Measurements from ENCODE around the gene UNC5B.

UNC5B gene

DNA sequence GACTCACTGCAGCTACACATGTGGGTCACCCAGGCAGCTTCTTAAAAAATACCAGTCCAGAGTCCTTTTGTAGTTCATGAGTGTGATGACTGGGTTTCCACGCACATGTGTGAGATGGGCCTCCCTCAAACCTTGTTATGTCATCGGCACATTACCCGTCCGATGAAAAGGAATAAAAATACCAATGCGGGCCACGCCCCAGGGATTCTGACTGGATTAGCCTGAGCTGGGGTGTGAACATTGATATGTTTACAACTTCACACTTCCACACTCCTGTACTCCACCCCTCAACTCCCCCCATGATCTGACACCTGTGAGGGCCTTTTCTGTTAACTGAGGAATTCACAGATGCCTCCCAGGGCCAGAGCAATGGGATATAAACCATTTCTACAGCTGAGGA is 112.9 kb downstream of the UNC5B start:
- TF ChIP-seq, protein P1, sequence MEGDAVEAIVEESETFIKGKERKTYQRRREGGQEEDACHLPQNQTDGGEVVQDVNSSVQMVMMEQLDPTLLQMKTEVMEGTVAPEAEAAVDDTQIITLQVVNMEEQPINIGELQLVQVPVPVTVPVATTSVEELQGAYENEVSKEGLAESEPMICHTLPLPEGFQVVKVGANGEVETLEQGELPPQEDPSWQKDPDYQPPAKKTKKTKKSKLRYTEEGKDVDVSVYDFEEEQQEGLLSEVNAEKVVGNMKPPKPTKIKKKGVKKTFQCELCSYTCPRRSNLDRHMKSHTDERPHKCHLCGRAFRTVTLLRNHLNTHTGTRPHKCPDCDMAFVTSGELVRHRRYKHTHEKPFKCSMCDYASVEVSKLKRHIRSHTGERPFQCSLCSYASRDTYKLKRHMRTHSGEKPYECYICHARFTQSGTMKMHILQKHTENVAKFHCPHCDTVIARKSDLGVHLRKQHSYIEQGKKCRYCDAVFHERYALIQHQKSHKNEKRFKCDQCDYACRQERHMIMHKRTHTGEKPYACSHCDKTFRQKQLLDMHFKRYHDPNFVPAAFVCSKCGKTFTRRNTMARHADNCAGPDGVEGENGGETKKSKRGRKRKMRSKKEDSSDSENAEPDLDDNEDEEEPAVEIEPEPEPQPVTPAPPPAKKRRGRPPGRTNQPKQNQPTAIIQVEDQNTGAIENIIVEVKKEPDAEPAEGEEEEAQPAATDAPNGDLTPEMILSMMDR (IDR thresholded peaks at IDR 0.05; ENCODE audit: borderline replicate concordance, extremely low read depth, low read length, poor library complexity, severe bottlenecking): no peak
- TF ChIP-seq EZH2 (IDR thresholded peaks at IDR 0.05; ENCODE audit: borderline replicate concordance, low read depth, low read length, severe bottlenecking): no peak
- Histone ChIP-seq H3K36me3 (ENCODE audit: insufficient read depth, low read length) (peaks cover 42% of the 10 kb centered on the region; the same call in 1 of the 2 replicates), H3K9me3 (ENCODE audit: insufficient read depth, low read length, severe bottlenecking) (no peaks in the 10 kb centered on the region), H3K4me2 (ENCODE audit: insufficient read depth, low read length) (no peak overlapping the region), H3K4me1 (ENCODE audit: insufficient read depth, low read length) (peaks cover 6% of the 10 kb centered on the region), H2AFZ (ENCODE audit: low read depth, low read length) (no peak overlapping the region), H3K79me2 (ENCODE audit: insufficient read depth, low read length) (no peaks in the 10 kb centered on the region), H3K4me3 (ENCODE audit: low read depth in 1 of 2, low read length in 2 of 2) (no peak overlapping the region), H3K27ac (ENCODE audit: low read length) (no peak overlapping the region), H3K27me3 (ENCODE audit: insufficient read depth, low read length, poor library complexity) (no peaks in the 10 kb centered on the region), H3K9ac (ENCODE audit: low read depth, low read length) (no peak overlapping the region), H4K20me1 (ENCODE audit: insufficient read depth, low read length) (peaks cover 4% of the 10 kb centered on the region; the same call in 1 of the 2 replicates)
- DNase-seq: no peak
- no peak for ATAC-seq (ENCODE audit: insufficient read depth, low read depth)

DNA sequence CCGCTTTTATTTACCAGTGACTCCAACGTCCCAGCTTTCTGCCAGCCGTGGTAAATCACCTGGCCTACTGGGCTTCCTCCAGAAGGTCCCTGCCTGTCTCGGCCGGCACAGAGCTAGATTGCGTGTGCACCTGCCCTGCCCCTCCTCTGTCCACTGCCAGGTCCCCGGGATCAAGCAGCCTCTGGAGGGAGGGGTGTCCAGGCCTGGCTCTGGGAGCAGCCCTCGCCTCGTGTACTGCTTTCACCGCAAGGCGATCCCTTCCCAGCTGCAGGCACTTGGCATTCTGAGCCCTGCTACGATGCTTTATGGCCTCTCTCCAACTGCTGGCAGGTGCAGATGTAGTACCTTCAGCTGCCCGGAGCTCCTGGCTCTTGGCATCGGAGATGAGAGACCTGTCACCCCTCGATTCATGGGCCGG is 114.1 kb downstream of the UNC5B start:
- Histone ChIP-seq H3K9ac (ENCODE audit: low read depth, low read length) (no peak overlapping the region), H3K27ac (ENCODE audit: low read length) (no peak overlapping the region), H2AFZ (ENCODE audit: low read depth, low read length) (no peak overlapping the region), H4K20me1 (ENCODE audit: insufficient read depth, low read length) (peaks cover 4% of the 10 kb centered on the region; the same call in 1 of the 2 replicates), H3K4me2 (ENCODE audit: insufficient read depth, low read length) (no peak overlapping the region), H3K4me3 (ENCODE audit: low read depth in 1 of 2, low read length in 2 of 2) (no peak overlapping the region), H3K27me3 (ENCODE audit: insufficient read depth, low read length, poor library complexity) (no peaks in the 10 kb centered on the region), H3K4me1 (ENCODE audit: insufficient read depth, low read length) (no peaks in the 10 kb centered on the region), H3K9me3 (ENCODE audit: insufficient read depth, low read length, severe bottlenecking) (no peaks in the 10 kb centered on the region), H3K79me2 (ENCODE audit: insufficient read depth, low read length) (no peaks in the 10 kb centered on the region), H3K36me3 (ENCODE audit: insufficient read depth, low read length) (peaks cover 44% of the 10 kb centered on the region; the same call in 1 of the 2 replicates)
- ATAC-seq (ENCODE audit: insufficient read depth, low read depth): no peak
- TF ChIP-seq, protein P1 (IDR thresholded peaks at IDR 0.05; ENCODE audit: borderline replicate concordance, extremely low read depth, low read length, poor library complexity, severe bottlenecking): no peak
- TF ChIP-seq EZH2 (IDR thresholded peaks at IDR 0.05; ENCODE audit: borderline replicate concordance, low read depth, low read length, severe bottlenecking): no peak
- no peak for DNase-seq

DNA sequence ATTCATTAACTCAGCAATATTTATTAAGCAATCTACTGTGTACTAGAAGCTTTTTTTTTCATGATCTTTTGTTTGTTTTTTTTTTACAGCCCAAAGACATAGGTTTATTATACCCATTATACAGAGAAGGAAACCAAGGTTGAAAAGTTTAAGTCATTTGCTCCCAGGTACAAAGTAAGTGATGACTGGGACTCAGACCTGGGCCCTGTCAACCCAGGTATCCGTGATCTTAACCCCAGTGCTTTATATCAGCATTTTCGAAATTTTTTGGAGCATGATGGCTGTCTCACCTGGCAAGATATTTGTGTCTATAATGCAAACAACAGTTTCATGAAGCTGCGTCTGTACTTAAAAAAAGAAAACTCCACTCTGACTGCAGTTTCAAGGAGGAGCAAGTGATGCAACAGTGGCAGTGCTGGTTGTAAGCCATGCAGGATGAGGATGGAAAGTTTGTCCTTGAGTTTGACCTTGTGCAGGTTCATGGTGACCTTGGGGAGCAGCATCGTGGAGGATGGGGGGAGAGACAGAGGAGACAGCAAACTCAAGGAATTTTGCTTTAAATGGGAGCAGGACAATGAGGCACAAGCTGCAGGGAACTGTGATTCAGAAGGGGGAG is 118.5 kb downstream of the UNC5B start:
- no peaks in the 10 kb centered on the region for H3K27me3 ChIP-seq (ENCODE audit: insufficient read depth, low read length, poor library complexity)
- TF ChIP-seq, protein P1 (IDR thresholded peaks at IDR 0.05; ENCODE audit: borderline replicate concordance, extremely low read depth, low read length, poor library complexity, severe bottlenecking): no peak
- TF ChIP-seq EZH2 (IDR thresholded peaks at IDR 0.05; ENCODE audit: borderline replicate concordance, low read depth, low read length, severe bottlenecking): no peak
- H3K9me3 ChIP-seq (ENCODE audit: insufficient read depth, low read length, severe bottlenecking): no peaks in the 10 kb centered on the region
- H3K4me2 ChIP-seq (ENCODE audit: insufficient read depth, low read length): no peak overlapping the region
- ATAC-seq (ENCODE audit: insufficient read depth, low read depth) (no peak), DNase-seq (no peak)
- peaks cover 13% of the 10 kb centered on the region; the same call in 1 of the 2 replicates for H3K36me3 ChIP-seq (ENCODE audit: insufficient read depth, low read length)
- H2AFZ ChIP-seq (ENCODE audit: low read depth, low read length): no peak overlapping the region
- H3K27ac ChIP-seq (ENCODE audit: low read length): no peak overlapping the region
- no peak overlapping the region for H3K9ac ChIP-seq (ENCODE audit: low read depth, low read length)
- H4K20me1 ChIP-seq (ENCODE audit: insufficient read depth, low read length): peaks cover 17% of the 10 kb centered on the region; the same call in 1 of the 2 replicates
- H3K79me2 ChIP-seq (ENCODE audit: insufficient read depth, low read length): no peaks in the 10 kb centered on the region
- no peak overlapping the region for H3K4me3 ChIP-seq (ENCODE audit: low read depth in 1 of 2, low read length in 2 of 2)
- H3K4me1 ChIP-seq (ENCODE audit: insufficient read depth, low read length): peaks cover 17% of the 10 kb centered on the region
